Ureter (tissue), 1 donor: ENCODE measurements around the gene OR7G2. TPM values are rescaled to one million over a fixed set of nuclear protein-coding genes. Genes with fewer than 3 reads are reported as not detected.
A peak's percentile ranks its signal among the peaks of the same experiment; 100 is the strongest.
"Not testable (repeated sequence)": the region's sequence is repeated elsewhere in the genome, so short reads cannot be mapped to it uniquely, and the experiment has no call there.

Source experiments
- DNase-seq: peaks from one replicate; pipeline ENCODE4 v3.0.0-alpha.2; 2020; ENCODE audit warnings: low spot score
- total RNA-seq: library from RNA; stranded (reverse); gene quantifications from one replicate; pipeline ENCODE4 v1.2.4, GENCODE V29; 2023
- donor health status: DM: yes; HTN: yes; CAD: no.

OR7G2 gene
- total RNA-seq, 1 donor from 2014 or later = not detected

- no peak for DNase-seq
Measured at GRCh38 chr19:9073806-9074205, 33.5 kb downstream of the OR7G2 start.

- not testable (repeated sequence) for DNase-seq
Measured at GRCh38 chr19:9071720-9072119, 35.6 kb downstream of the OR7G2 start.

DNA sequence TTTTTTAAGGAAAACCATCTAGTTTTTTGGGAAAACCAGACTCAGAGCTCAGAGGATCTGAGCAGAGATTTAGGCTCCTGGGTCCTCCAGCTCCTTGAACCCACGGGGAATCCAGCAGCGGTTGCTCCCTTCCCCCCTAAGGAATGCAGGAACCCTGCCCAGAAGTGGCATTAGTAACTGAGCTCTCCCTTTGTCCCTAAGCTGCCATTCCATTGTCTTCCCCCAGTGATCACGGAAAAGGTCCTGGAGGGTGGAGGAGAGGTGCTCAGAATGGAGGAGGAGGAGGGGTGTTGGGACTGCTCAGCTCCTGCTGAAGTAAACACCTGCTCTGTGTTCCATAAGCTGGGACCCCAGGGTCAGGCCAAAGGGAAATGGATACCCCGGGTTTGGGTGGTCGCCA, 37.2 kb downstream of the OR7G2 start:
- DNase-seq = no peak

DNA sequence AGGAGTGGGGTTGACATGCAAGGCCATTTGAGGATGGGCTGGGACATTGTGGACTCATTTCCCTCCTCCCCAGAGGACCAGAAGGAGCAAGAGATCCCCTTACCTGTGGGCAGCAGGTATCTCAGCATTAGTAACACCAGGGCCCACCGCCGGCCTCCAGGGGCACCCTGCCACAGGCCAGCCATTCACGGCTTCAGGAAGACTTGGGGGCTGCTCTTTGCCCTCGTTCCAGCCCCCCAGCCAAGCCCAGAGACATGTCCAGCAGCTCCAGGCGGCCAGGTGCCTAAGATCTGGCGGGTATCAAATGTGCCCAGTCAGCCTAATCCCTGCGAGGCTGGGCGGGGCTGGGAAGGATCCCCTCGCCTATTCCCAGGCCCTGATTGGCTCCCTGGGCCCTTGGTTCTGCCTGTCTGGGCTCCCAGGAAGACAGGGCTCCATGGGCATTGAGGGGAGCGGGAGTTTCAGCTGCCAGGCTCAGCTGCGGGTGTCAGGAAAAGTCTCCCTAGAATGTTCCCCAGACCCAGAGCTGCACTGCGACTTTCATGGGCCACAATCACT, 41.7 kb downstream of the OR7G2 start:
- DNase-seq = no peak

DNA sequence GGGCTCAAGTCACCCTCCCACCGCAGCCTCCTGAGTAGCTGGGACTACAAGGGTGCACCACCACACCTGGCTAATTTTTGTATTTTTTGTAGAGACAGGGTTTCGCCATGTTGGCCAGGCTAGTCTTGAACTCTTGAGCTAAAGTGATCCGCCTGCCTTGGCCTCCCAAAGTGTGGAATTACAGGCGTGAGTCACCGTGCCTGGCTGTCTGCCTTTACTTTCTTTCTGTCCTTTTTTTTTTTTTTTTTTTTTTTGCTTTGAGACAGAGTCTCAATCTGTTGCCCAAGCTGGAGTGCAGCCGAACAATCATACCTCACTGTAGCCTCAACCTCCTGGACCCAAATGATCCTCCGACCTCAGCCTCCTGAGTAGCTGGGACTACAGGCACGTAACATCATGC, 45.4 kb downstream of the OR7G2 start:
- no peak for DNase-seq

DNA sequence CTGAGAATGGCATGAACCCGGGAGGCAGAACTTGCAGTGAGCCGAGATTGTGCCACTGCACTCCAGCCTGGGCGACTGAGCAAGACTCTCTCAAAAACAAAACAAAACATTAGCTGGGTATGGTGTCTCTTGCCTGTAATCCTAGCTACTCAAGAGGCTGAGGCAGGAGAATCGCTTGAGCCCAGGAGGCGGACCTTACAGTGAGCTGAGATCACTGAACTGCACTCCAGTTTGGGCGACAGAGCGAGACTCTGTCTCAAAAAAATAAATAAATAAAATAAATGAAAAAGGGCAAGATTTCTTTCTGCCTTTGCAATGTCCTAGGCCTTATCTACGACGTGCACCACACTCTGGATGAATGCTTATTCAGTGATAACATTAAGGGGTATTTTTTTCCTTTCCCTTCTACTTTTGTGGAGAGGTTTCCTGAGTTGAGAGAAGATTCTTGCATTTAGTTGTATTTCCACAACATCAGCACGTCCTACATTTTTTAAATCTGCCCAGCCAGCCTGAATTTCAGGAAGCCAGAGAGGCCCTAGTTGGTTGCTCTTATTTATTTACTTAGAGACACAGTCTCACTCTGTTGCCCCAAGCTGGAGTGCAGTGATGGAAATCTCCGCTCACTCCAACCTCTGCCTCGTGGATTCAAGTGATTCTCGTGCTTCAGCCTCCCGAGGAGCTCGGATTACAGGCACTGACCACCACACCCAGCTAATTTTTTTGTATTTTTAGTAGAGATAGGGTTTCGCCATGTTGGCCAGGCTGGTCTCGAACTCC, 46.5 kb downstream of the OR7G2 start:
- no peak for DNase-seq

DNA sequence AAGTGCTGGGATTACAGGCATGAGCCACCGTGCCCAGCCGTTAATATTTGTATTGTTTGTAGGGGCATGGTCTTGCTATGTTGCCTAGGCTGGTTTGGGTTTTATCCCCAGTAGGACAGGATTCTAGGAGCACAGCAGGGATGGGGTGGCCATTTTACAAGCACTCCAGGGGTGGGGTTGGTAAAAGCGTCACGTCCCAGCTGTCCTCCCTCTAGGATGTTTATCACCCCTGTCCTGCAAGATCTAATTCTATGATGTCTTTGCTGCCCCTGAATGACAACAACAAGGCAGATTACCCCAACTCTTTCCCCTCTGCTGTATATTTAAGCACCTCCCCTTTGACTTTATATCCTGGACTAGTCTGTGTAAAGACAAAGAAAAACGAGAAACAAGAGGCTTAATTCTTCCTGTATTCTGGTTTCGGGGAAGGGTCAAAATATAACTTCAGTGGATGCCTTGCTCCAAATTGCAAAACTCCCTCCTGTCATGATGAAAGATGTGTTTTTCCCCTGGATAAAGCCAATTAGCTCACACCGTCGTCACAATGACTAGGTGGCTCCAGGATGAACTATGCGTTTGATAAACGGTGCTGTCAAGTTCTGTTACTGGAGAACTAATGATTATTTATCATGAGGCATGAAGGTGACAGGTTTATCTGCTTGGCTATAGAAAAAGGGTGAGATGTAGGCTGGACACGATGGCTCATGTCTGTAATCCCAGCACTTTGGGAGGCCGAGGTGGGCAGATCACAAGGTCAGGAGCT, 48.2 kb downstream of the OR7G2 start:
- DNase-seq = no peak

GRCh38 chr19:9057505-9058258, 49.6 kb downstream of the OR7G2 start:
- no peak for DNase-seq

- DNase-seq = not testable (repeated sequence)
Measured at GRCh38 chr19:9056131-9056530, 51.1 kb downstream of the OR7G2 start.

GRCh38 chr19:9054765-9055164, 52.5 kb downstream of the OR7G2 start:
- DNase-seq = peak; percentile 56

- DNase-seq = no peak
Measured at GRCh38 chr19:9054207-9054606, 53.1 kb downstream of the OR7G2 start.

DNA sequence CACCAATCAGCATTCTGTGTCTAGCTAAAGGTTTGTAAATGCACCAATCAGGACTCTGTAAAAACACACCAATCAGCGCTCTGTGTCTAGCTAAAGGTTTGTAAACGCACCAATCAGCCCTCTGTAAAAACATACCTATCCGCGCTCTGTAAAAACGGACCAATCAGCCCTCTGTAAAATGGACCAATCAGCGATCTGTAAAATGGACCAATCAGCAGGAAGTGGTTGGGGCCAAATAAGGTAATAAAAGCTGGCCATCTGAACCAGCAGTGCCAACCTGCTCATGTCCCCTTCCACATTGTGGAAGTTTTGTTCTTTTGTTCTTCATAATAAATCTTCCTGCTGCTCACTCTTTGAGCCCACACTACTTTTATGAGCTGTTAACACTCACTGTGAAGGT, 53.6 kb downstream of the OR7G2 start:
- not testable (repeated sequence) for DNase-seq

DNA sequence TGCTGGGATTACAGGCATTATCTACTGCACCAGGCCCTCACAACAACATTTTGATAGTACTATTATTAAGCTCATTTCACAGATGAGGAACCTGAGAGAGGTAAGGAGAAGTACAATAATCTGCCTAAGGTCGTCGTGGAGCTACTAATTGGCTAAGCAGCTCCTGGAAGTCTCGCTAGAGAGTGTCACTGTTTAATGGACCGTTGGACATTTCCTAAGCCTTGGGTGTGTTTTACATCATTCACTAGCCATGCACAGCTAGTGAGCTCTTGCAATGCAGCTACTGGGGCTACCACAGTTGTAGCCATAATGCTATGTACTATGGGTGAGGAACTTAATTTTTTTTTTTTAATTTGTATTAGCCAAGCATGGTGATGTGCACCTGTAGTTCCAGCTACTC, 54.4 kb downstream of the OR7G2 start:
- DNase-seq = no peak

Other genes starting within 250 kb of the OR7G2 start
- gene MUC16, start 97.1 kb downstream of the OR7G2 start, total RNA-seq = 0.18 TPM
- not detected for gene OR1M1, start 20.4 kb downstream of the OR7G2 start, total RNA-seq
- gene OR7G1, start 8.3 kb upstream of the OR7G2 start, total RNA-seq = not detected
- not detected for gene OR7G3, start 19.5 kb upstream of the OR7G2 start, total RNA-seq
- 35.7 TPM for gene ZNF317, start 32.9 kb upstream of the OR7G2 start, total RNA-seq
- not detected for gene OR7D2, start 71.5 kb upstream of the OR7G2 start, total RNA-seq
- gene OR7D4, start 112.1 kb upstream of the OR7G2 start, total RNA-seq = not detected
- not detected for gene OR7E24, start 143.5 kb upstream of the OR7G2 start, total RNA-seq
- 8.9 TPM for gene ZNF699, start 202.4 kb upstream of the OR7G2 start, total RNA-seq
- gene ZNF559, start 216.7 kb upstream of the OR7G2 start, total RNA-seq = 43.8 TPM